ENCODE results near the gene CDA.

Gene CDA

DNA sequence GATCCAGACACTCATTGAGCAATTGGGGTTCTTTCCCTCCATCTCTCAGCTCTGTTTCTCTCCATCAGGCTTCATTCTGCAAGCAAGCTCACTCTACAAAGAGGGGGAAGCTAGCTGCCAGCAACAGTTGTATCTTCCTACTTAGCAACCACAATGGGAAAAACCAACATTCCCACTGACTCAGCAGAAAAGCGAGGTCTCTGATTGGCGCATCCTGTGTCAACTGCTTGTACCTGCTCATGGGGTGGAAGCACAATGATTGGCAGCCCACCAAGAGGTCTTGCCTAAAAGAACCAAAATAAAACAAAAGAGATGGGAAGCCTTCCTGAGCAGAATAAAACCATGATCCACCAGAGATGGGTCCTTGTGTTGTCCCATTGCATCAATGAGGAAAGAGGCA, 4.0 kb upstream of the CDA start:
- peak; percentile 37 for DNase-seq (ENCODE audit: low read depth, low spot score)
- in situ Hi-C loops (cut with HindIII; ENCODE audit: low sequenced_read_pairs), result no loop called here
- TF ChIP-seq, protein P1, sequence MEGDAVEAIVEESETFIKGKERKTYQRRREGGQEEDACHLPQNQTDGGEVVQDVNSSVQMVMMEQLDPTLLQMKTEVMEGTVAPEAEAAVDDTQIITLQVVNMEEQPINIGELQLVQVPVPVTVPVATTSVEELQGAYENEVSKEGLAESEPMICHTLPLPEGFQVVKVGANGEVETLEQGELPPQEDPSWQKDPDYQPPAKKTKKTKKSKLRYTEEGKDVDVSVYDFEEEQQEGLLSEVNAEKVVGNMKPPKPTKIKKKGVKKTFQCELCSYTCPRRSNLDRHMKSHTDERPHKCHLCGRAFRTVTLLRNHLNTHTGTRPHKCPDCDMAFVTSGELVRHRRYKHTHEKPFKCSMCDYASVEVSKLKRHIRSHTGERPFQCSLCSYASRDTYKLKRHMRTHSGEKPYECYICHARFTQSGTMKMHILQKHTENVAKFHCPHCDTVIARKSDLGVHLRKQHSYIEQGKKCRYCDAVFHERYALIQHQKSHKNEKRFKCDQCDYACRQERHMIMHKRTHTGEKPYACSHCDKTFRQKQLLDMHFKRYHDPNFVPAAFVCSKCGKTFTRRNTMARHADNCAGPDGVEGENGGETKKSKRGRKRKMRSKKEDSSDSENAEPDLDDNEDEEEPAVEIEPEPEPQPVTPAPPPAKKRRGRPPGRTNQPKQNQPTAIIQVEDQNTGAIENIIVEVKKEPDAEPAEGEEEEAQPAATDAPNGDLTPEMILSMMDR (IDR thresholded peaks at IDR 0.05; ENCODE audit: low read depth, low read length), result no peak
- H3K4me3 ChIP-seq (ENCODE audit: low read depth, low read length), result no peak overlapping the region

DNA sequence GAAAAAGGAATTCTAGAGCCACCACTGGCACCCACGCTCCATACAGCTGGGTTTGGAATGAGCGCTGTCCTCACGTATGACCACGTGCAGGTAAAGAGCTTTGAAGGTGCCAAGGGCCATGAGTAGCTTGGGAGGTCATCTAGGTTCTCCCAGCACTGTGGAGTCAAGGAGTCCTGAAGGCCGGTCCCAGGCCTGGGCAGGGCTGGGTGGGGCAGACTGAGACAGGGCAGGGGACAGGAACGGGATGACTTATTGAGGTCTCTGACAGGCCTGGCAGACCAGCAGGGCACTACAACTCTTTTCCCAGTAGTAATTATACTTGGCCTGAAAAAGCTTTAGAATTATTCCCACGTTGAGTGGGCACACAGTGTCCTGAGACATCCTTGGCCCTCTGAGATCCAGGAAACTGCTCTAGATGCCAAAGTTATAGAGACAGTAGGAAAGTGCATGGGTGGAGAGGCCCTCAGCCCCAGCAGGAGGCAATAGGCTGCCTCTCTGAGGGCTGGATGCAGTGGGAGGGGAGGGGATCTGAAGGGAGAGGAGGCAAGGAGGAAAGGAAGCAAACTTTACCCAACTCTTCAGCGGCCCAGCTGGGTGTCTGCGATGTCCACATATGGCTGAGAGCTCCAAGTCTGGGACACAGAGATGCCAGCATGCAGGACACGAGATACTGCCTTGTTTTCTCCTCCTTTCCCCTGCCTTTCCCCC, 1.8 kb upstream of the CDA start:
- in situ Hi-C loops (cut with HindIII; ENCODE audit: low sequenced_read_pairs), result no loop called here
- H3K4me3 ChIP-seq (ENCODE audit: low read depth, low read length), result no peak overlapping the region
- no peak for DNase-seq (ENCODE audit: low read depth, low spot score)
- TF ChIP-seq, protein P1 (IDR thresholded peaks at IDR 0.05; ENCODE audit: low read depth, low read length), result no peak

DNA sequence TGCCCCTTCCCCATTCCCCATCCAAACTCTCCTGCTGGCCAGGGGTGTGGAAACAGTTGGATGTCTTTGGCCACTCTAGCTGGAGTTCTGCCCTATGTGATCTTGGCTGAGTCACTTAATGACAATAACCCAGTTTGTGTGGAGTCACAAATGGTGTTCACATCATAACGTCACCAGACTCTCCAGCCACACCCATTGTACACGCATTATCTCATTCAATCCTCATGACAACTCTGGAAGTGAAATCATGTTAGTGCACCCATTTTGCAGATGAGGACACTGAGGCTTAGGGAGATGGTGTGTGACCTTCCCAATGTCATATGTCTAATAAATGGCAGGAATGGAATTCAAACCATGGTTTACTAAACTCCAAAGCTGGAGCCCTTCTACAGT, 1.2 kb upstream of the CDA start:
- H3K4me3 ChIP-seq (ENCODE audit: low read depth, low read length), result no peak overlapping the region
- TF ChIP-seq, protein P1 (IDR thresholded peaks at IDR 0.05; ENCODE audit: low read depth, low read length), result no peak
- peak; percentile 17 for DNase-seq (ENCODE audit: low read depth, low spot score)
- in situ Hi-C loops (cut with HindIII; ENCODE audit: low sequenced_read_pairs), result no loop called here

DNA sequence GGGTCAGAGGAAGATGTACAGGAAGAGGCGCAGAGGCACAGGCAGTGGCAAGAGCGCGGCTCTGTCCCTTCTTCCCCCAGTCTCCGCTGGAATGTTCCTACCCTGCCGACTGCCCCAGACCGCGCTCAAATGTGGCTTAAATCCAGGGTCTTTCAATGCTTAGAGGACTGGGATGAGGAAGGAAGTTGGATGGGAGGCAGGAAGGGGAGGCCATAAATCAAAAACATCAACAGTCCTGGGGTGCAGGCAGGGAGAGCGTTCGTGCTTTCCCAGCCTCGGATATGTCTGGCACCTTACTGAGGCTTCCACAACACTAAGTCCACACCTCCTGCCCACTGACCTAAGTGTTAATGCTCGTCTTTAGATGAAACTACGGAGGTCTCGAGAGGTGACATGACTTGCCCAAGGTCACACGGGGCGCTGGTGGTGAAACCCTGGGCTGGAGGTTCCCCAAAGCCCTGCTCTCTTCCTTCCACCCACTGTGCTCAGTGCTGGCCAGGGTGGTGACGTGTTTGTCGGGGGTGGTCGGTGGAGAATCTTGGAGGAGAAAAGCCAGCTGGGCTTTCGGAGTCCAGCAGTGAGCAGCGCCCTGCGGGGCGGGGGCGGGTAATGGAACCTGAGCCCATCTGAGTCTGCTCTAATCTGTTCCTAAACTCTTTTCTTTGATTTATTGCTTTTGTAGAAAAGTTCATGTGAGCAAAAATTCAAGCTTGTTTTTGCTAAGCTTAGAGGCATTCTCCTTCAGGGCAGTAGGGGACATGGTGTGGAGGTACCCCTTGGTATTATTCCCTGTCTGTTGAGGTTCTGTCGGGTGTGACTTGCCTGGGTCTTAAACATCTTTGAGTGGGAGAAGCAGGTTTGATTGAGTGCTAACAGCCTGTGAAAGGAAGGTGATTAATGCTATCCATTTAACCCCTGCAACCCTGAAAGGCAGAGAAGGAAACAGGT, 708 bp downstream of the CDA start:
- peak; percentile 57 for DNase-seq (ENCODE audit: low read depth, low spot score)
- in situ Hi-C loops (cut with HindIII; ENCODE audit: low sequenced_read_pairs), result no loop called here
- TF ChIP-seq, protein P1 (IDR thresholded peaks at IDR 0.05; ENCODE audit: low read depth, low read length), result no peak
- H3K4me3 ChIP-seq (ENCODE audit: low read depth, low read length), result no peak overlapping the region

DNA sequence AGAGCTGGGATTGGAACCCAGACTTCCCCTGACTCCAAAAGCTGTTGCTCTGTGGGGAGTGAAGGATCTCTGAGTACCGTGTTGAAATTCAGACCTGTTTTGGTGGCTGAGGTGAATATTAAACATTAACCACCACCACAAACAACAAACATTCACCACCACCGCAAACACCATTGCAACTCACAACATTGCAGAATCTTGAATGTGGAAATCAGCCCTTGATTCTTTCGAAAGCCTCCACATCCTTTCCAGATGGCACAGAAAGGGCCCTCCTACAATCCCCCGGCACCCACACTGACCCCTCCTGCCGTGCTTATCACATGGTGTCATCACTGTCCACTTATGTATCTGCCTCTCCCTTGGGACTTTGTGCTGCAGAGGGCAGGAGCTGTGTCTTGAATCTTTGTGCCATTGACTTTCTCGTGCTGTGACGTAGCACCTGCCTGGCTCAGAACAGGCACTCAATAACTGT, 1.4 kb downstream of the CDA start:
- TF ChIP-seq, protein P1 (IDR thresholded peaks at IDR 0.05; ENCODE audit: low read depth, low read length), result no peak
- DNase-seq (ENCODE audit: low read depth, low spot score), result no peak
- H3K4me3 ChIP-seq (ENCODE audit: low read depth, low read length), result no peak overlapping the region
- in situ Hi-C loops (cut with HindIII; ENCODE audit: low sequenced_read_pairs), result no loop called here

DNA sequence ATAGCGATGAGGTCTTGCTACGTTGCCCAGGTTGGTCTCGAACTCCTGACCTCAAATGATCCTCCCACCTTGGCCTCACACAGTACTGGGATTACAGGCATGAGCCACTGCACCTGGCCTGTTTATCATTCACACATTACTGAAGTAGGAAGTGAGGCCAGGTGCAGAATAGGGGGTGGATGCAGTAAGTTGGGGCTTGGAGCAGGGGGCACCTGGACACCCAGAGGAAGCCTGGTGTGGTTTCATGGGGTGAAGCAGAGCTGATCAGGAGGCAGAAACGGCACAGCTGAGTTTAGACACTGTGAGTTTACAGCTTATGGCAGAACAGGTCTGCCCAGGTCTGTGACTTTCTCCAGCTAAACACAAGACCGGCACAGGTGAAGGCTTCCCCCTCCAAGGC, 4.9 kb downstream of the CDA start:
- in situ Hi-C loops (cut with HindIII; ENCODE audit: low sequenced_read_pairs), result no loop called here
- no peak for DNase-seq (ENCODE audit: low read depth, low spot score)
- H3K4me3 ChIP-seq (ENCODE audit: low read depth, low read length), result no peak overlapping the region
- TF ChIP-seq, protein P1 (IDR thresholded peaks at IDR 0.05; ENCODE audit: low read depth, low read length), result no peak
